Kidney epithelial cell (primary cell): ENCODE data around the gene ZNF593. TPM values are rescaled to one million over a fixed set of nuclear protein-coding genes. Genes with fewer than 3 reads are reported as not detected.
A peak's percentile ranks its signal among the peaks of the same experiment; 100 is the strongest.

Source experiments
- DNase-seq: peaks from one replicate; pipeline ENCODE4 v3.0.0-alpha.2; 2010; ENCODE audit warnings: low read depth
- H3K27me3 ChIP-seq: 2 replicates; pipeline ENCODE4 v1.6.0; 2011; ENCODE audit warnings: low read length; ENCODE audit not compliant: control insufficient read depth, insufficient read depth
- H3K36me3 ChIP-seq: 2 replicates; pipeline ENCODE4 v1.5.1; 2011; ENCODE audit warnings: low read length; ENCODE audit not compliant: control insufficient read depth, insufficient read depth
- H3K4me3 ChIP-seq: 2 replicates; pipeline ENCODE4 v1.5.1; 2011; ENCODE audit warnings: low read depth, mild to moderate bottlenecking, control low read depth, low read length
- CTCF ChIP-seq: IDR thresholded peaks from 2 replicates; pipeline ENCODE4 v1.5.1; 2011; ENCODE audit warnings: mild to moderate bottlenecking, moderate library complexity, low read length, control low read depth, inconsistent platforms; ENCODE audit not compliant: insufficient read depth, poor library complexity, severe bottlenecking
- total RNA-seq: library from RNA; depleted of rRNA; stranded (reverse); fragments of >200 nt; gene quantifications from 2 replicates; pipeline ENCODE4 v1.2.3, GENCODE V29; 2015

The ZNF593 gene
- total RNA-seq, 1 donor from 2014 or later, result 53.0 TPM

GRCh38 chr1:26164861-26165842 is 4.6 kb upstream of the ZNF593 start:
- no peak for TF ChIP-seq CTCF
- DNase-seq, result no peak
- Histone ChIP-seq H3K4me3 (no peak overlapping the region), H3K27me3 (peaks cover 26% of the 10 kb centered on the region), H3K36me3 (no peaks in the 10 kb centered on the region)

GRCh38 chr1:26166719-26167281 is 2.9 kb upstream of the ZNF593 start:
- peaks cover 15% of the 10 kb centered on the region for H3K27me3 ChIP-seq
- H3K4me3 ChIP-seq, result no peak overlapping the region
- H3K36me3 ChIP-seq, result no peaks in the 10 kb centered on the region
- no peak for TF ChIP-seq CTCF
- DNase-seq, result no peak

GRCh38 chr1:26168410-26169197 is 1.1 kb upstream of the ZNF593 start, which contains the start of gene C1orf232:
C1orf232 (minus strand) TSS chr1:26168963; CDS start chr1:26168499, 464 bp downstream.
- H3K36me3 ChIP-seq, result no peaks in the 10 kb centered on the region
- DNase-seq, result no peak
- peaks cover 5% of the 10 kb centered on the region for H3K27me3 ChIP-seq
- peak within 1 kb of the TSS; percentile 76 for H3K4me3 ChIP-seq
- no peak for TF ChIP-seq CTCF

- Histone ChIP-seq H3K36me3 (no peaks in the 10 kb centered on the region), H3K27me3 (no peaks in the 10 kb centered on the region), H3K4me3 (no peak overlapping the region)
- TF ChIP-seq CTCF, result no peak
- DNase-seq, result no peak
Measured at GRCh38 chr1:26169198-26169554, 532 bp upstream of the ZNF593 start.

GRCh38 chr1:26170472-26170821 is 739 bp downstream of the ZNF593 start:
- DNase-seq, result no peak
- Histone ChIP-seq H3K36me3 (no peaks in the 10 kb centered on the region), H3K4me3 (peak overlapping the region; percentile 76), H3K27me3 (no peaks in the 10 kb centered on the region)
- TF ChIP-seq CTCF, result no peak
